Measurements from ENCODE around the gene DROSHA. TPM values are rescaled to one million over a fixed set of nuclear protein-coding genes. Genes with fewer than 3 reads are reported as not detected.

Gene DROSHA
- total RNA-seq, 1 experiment from 2014 or later: 162 TPM

GRCh38 chr5:31359839-31360238 is 172.1 kb downstream of the DROSHA start:
- TF ChIP-seq, protein P1, sequence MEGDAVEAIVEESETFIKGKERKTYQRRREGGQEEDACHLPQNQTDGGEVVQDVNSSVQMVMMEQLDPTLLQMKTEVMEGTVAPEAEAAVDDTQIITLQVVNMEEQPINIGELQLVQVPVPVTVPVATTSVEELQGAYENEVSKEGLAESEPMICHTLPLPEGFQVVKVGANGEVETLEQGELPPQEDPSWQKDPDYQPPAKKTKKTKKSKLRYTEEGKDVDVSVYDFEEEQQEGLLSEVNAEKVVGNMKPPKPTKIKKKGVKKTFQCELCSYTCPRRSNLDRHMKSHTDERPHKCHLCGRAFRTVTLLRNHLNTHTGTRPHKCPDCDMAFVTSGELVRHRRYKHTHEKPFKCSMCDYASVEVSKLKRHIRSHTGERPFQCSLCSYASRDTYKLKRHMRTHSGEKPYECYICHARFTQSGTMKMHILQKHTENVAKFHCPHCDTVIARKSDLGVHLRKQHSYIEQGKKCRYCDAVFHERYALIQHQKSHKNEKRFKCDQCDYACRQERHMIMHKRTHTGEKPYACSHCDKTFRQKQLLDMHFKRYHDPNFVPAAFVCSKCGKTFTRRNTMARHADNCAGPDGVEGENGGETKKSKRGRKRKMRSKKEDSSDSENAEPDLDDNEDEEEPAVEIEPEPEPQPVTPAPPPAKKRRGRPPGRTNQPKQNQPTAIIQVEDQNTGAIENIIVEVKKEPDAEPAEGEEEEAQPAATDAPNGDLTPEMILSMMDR (conservative IDR thresholded peaks at IDR 0.05): no peak
- no peak for TF ChIP-seq EZH2 (IDR thresholded peaks at IDR 0.05; ENCODE audit: low read depth)
- no peak overlapping the region for H3K27ac ChIP-seq
- ChIA-PET POLR2A (ENCODE audit: unreplicated experiment) (no interaction called here), CTCF (no interaction called here)
- no TSS peak for BruUV-seq (replicated peaks)
- no peak overlapping the region for H2AFZ ChIP-seq
- H3K79me2 ChIP-seq (ENCODE audit: low read depth): no peaks in the 10 kb centered on the region
- H3K9me2 ChIP-seq (ENCODE audit: insufficient read depth): 0 out of 2 replicates have a peak, but pooled peaks cover 4% of the 10 kb centered on the region
- H3K4me3 ChIP-seq: no peak overlapping the region
- intact Hi-C loops (cut with micrococcal nuclease; ENCODE audit: unreplicated experiment): no loop called here
- no peaks in the 10 kb centered on the region for H3K36me3 ChIP-seq (ENCODE audit: low read depth)
- peaks cover 5% of the 10 kb centered on the region; the same call in 1 of the 2 replicates for H3K9me3 ChIP-seq (ENCODE audit: insufficient read depth, low read depth)
- H3K4me1 ChIP-seq (replicated peaks; ENCODE audit: insufficient read depth): no peaks in the 10 kb centered on the region
- H3F3A ChIP-seq (ENCODE audit: insufficient read depth, low read depth): no peaks in the 10 kb centered on the region
- H3K4me2 ChIP-seq: no peak overlapping the region
- H3K27me3 ChIP-seq (ENCODE audit: insufficient read depth, low read depth): no peaks in the 10 kb centered on the region
- no peak for DNase-seq
- no peaks in the 10 kb centered on the region for H4K20me1 ChIP-seq (ENCODE audit: insufficient read depth)

DNA sequence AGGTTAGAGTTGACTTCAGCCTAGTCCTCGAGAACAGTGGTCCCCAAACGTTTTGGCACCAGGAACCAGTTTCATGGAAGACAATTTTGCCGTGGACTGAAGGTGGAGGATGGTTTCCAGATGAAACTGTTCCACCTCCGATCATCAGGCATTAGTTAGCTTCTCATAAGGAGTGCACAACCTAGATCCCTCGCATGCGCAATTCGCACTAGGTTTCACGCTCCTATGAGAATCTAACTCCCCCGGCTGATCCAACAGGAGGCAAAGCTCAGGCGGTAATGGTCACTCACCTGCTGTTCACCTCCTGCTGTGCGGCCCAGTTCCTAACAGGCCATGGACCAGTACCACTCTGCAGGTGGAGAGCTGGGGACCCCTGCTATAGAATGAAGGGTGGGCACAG is 174.9 kb downstream of the DROSHA start:
- no peaks in the 10 kb centered on the region for H3K36me3 ChIP-seq (ENCODE audit: low read depth)
- ChIA-PET POLR2A (ENCODE audit: unreplicated experiment) (no interaction called here), CTCF (no interaction called here)
- BruUV-seq (replicated peaks): no TSS peak
- intact Hi-C loops (cut with micrococcal nuclease; ENCODE audit: unreplicated experiment): no loop called here
- H3K79me2 ChIP-seq (ENCODE audit: low read depth): no peaks in the 10 kb centered on the region
- no peaks in the 10 kb centered on the region for H4K20me1 ChIP-seq (ENCODE audit: insufficient read depth)
- H3K9me3 ChIP-seq (ENCODE audit: insufficient read depth, low read depth): peaks cover 3% of the 10 kb centered on the region; the same call in 1 of the 2 replicates
- H3K4me1 ChIP-seq (replicated peaks; ENCODE audit: insufficient read depth): no peaks in the 10 kb centered on the region
- H3F3A ChIP-seq (ENCODE audit: insufficient read depth, low read depth): no peaks in the 10 kb centered on the region
- 0 out of 2 replicates have a peak, but pooled peaks cover 4% of the 10 kb centered on the region for H3K9me2 ChIP-seq (ENCODE audit: insufficient read depth)
- DNase-seq: no peak
- no peak overlapping the region for H2AFZ ChIP-seq
- no peak for TF ChIP-seq EZH2 (IDR thresholded peaks at IDR 0.05; ENCODE audit: low read depth)
- TF ChIP-seq, protein P1 (conservative IDR thresholded peaks at IDR 0.05): no peak
- H3K4me3 ChIP-seq: no peak overlapping the region
- no peak overlapping the region for H3K27ac ChIP-seq
- peaks cover 12% of the 10 kb centered on the region; the same call in 1 of the 2 replicates for H3K27me3 ChIP-seq (ENCODE audit: insufficient read depth, low read depth)
- H3K4me2 ChIP-seq: no peak overlapping the region

DNA sequence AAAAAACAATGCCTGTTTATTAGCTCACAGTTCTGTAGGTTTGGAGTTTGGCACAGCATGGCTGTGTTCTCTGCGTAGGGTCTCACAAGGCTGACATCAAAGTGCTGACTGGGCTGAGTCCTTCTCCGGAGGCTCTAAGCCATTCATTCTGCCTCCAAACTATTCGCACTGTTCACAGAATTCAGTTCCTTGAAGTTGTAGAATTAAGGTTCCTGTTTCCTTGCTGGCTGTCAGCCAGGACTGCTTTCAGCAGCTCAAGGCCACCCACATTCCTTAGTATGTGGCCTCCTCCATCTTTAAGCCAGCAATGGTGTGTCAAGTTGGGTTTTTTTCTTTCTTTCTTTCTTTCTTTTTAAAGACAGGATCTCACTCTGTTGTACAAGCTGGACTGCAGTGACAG is 176.6 kb downstream of the DROSHA start:
- H3K4me1 ChIP-seq (replicated peaks; ENCODE audit: insufficient read depth): no peaks in the 10 kb centered on the region
- TF ChIP-seq EZH2 (IDR thresholded peaks at IDR 0.05; ENCODE audit: low read depth): no peak
- TF ChIP-seq, protein P1 (conservative IDR thresholded peaks at IDR 0.05): no peak
- 0 out of 2 replicates have a peak, but pooled peaks cover 4% of the 10 kb centered on the region for H3K9me2 ChIP-seq (ENCODE audit: insufficient read depth)
- peaks cover 3% of the 10 kb centered on the region; the same call in 1 of the 2 replicates for H3K9me3 ChIP-seq (ENCODE audit: insufficient read depth, low read depth)
- no peaks in the 10 kb centered on the region for H3K79me2 ChIP-seq (ENCODE audit: low read depth)
- no peak overlapping the region for H3K4me3 ChIP-seq
- H4K20me1 ChIP-seq (ENCODE audit: insufficient read depth): no peaks in the 10 kb centered on the region
- DNase-seq: no peak
- ChIA-PET CTCF (no interaction called here), POLR2A (ENCODE audit: unreplicated experiment) (no interaction called here)
- BruUV-seq (replicated peaks): no TSS peak
- H3K4me2 ChIP-seq: no peak overlapping the region
- no peaks in the 10 kb centered on the region for H3K36me3 ChIP-seq (ENCODE audit: low read depth)
- no peak overlapping the region for H2AFZ ChIP-seq
- intact Hi-C loops (cut with micrococcal nuclease; ENCODE audit: unreplicated experiment): no loop called here
- no peak overlapping the region for H3K27ac ChIP-seq
- H3K27me3 ChIP-seq (ENCODE audit: insufficient read depth, low read depth): peaks cover 19% of the 10 kb centered on the region; the same call in 1 of the 2 replicates
- H3F3A ChIP-seq (ENCODE audit: insufficient read depth, low read depth): no peaks in the 10 kb centered on the region

Other genes starting within 250 kb of the DROSHA start
- 35.2 and 46.7 TPM in 2 replicates for gene C5orf22, start 208 bp upstream of the DROSHA start, total RNA-seq (2021)
- not detected in 2 replicates for gene PDZD2, start 107.0 kb upstream of the DROSHA start, total RNA-seq (2021)